T-helper 1 cell treated with Interleukin-12 subunit alpha and Interleukin-12 subunit beta and Interleukin-4 antibody, amounts not matched to agents 30 μg/mL and 1 μg/mL, for 36 hours (primary cell): ENCODE results near the gene PTGIR.

Source experiments
- H3K27ac Mint-ChIP-seq: one replicate; pipeline ENCODE4 v1.8.0; 2021; ENCODE audit warnings: mild to moderate bottlenecking, mixed read lengths
- H3K27me3 Mint-ChIP-seq: one replicate; pipeline ENCODE4 v1.8.0; 2021; ENCODE audit warnings: low read depth, mixed read lengths
- H3K36me3 Mint-ChIP-seq: one replicate; pipeline ENCODE4 v1.8.0; 2021; ENCODE audit warnings: low read depth, mixed read lengths
- H3K4me1 Mint-ChIP-seq: one replicate; pipeline ENCODE4 v1.8.0; 2021; ENCODE audit warnings: low read depth, mixed read lengths
- H3K4me3 Mint-ChIP-seq: one replicate; pipeline ENCODE4 v1.8.0; 2021; ENCODE audit warnings: mild to moderate bottlenecking, moderate library complexity, mixed read lengths
- H3K9me3 Mint-ChIP-seq: one replicate; pipeline ENCODE4 v1.8.0; 2021; ENCODE audit warnings: mixed read lengths

PTGIR gene

DNA sequence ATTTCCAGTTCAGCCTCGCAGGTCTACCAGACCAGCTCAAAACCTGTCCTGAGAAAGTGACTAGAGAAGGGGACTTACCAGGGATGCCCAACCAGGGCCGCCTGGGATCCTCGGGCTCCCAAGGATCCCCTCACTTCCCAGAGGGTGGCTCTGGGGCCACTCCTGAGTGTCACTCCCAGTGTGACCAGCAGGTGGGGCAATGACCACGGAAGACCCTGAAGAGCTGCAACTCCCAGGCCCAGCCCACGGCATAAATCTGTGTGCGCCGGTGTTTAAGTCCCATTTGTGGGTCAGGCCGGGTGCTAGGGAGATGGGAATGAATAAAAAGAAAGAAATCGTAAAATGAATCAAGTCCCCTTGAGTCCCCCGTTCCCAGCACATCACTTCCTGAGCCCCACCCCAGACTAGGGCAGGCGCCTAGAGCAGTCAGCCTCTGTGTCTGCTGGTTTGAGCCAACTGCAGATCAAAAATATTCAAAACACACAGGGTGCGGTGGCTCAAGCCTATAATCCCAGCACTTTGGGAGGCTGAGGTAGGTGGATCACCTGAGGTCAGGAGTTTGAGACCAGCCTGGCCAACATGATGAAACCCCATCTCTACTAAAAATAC, 10.7 kb downstream of the PTGIR start:
- H3K27ac Mint-ChIP-seq, result peak overlapping the region; percentile 78
- peaks cover 56% of the 10 kb centered on the region for H3K4me1 Mint-ChIP-seq
- H3K9me3 Mint-ChIP-seq, result no peaks in the 10 kb centered on the region
- no peaks in the 10 kb centered on the region for H3K27me3 Mint-ChIP-seq
- H3K4me3 Mint-ChIP-seq, result peak overlapping the region; percentile 45
- H3K36me3 Mint-ChIP-seq, result peaks cover 26% of the 10 kb centered on the region

DNA sequence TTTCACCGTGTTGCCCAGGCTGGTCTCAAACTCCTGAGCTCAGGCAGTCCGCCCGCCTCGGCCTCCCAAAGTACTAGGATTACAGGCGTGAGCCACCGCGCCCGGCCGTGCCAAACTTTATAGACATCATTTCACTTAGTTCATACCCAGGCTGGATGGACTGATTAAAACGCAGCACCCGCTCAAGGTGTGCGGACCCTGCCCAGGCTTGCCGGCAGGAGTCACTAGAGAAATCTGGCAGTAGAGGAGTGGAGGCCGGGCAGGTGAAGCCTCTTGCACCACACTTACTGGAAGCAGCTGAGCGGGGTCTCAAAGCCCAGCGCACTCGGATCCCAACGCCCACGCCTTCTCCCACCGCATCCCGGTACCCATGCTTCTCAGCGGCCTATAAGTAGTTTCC, 11.4 kb downstream of the PTGIR start:
- Mint-ChIP-seq H3K36me3 (peaks cover 32% of the 10 kb centered on the region), H3K27ac (peak overlapping the region; percentile 41), H3K4me1 (peaks cover 53% of the 10 kb centered on the region), H3K9me3 (no peaks in the 10 kb centered on the region), H3K27me3 (no peaks in the 10 kb centered on the region), H3K4me3 (no peak overlapping the region)

DNA sequence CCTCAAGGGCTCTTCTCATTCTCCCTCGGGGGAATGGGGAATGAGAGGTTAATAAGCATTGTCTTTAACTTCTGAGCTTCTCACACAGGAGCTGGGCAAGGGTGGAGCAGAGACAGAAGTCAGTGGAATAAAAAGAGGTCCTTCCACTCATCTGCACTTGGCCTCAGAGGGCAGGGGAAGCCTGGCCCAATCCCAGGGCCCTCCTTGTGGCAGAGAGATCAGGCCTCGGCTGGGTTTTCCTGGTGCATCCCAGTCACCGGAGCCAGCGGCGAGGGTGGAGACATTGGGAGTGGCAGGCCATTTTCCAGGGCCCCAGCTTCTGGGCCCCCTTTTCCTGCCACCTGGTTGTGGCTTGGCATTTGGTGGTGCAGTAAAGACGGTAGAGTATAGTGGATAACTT, 13.1 kb downstream of the PTGIR start:
- Mint-ChIP-seq H3K4me3 (peak overlapping the region; percentile 74), H3K36me3 (peaks cover 46% of the 10 kb centered on the region), H3K9me3 (no peaks in the 10 kb centered on the region), H3K27ac (peak overlapping the region; percentile 94), H3K27me3 (no peaks in the 10 kb centered on the region), H3K4me1 (peaks cover 51% of the 10 kb centered on the region)

DNA sequence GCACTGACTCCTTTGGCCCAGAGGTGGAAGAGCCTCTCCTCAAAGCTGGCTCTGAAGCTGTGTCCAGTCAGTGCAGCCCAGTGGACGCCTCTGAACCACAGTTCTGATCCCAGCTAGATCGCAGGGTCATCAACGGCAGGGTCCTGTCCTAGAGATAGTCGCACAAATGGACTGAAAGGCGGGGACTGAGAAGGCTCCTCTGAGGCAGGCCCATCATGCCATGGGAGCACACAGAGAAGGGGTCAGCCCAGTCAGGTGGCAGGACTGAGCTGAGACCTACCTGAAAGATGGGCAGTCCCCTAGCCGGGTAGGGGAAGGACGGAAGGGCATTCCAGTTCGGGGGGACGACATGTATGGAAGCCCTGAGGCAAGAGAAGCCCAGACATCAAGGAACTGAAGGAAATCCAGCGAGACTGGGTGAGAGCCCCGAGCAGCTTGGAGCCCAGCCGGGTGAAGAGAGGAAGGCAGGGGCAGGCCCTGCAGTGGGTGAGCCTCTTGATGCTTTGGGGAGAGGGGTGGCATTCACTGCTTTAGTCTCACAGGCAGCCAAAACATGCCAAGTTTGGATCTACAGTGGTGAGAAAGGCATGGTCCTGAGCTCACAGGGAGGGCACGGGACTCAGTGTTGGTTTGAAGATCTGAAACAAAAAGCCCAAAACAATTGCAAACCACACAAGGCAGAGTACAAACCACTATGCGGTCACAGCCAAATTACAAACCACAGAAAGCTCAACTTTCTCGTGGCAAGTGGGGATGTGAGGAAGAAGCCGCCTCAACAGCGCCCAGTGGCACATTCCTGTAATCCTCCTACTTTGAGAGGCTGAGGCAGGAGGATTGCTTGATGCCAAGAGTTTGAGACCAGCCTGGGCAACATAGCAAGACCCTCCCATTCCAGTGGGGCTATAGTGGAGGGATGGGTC, 13.8 kb downstream of the PTGIR start:
- no peaks in the 10 kb centered on the region for H3K27me3 Mint-ChIP-seq
- peaks cover 48% of the 10 kb centered on the region for H3K36me3 Mint-ChIP-seq
- H3K27ac Mint-ChIP-seq, result peak overlapping the region; percentile 94
- peaks cover 50% of the 10 kb centered on the region for H3K4me1 Mint-ChIP-seq
- no peaks in the 10 kb centered on the region for H3K9me3 Mint-ChIP-seq
- H3K4me3 Mint-ChIP-seq, result peak overlapping the region; percentile 74

DNA sequence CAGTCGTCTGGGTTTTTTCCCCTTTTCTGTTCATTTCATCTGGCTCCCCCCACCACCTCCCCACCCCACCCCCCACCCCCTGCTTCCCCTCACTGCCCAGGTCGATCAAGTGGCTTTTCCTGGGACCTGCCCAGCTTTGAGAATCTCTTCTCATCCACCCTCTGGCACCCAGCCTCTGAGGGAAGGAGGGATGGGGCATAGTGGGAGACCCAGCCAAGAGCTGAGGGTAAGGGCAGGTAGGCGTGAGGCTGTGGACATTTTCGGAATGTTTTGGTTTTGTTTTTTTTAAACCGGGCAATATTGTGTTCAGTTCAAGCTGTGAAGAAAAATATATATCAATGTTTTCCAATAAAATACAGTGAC, 14.5 kb downstream of the PTGIR start:
- H3K27me3 Mint-ChIP-seq, result no peaks in the 10 kb centered on the region
- H3K9me3 Mint-ChIP-seq, result no peaks in the 10 kb centered on the region
- H3K36me3 Mint-ChIP-seq, result peaks cover 52% of the 10 kb centered on the region
- H3K4me1 Mint-ChIP-seq, result peaks cover 46% of the 10 kb centered on the region
- peak overlapping the region; percentile 94 for H3K27ac Mint-ChIP-seq
- H3K4me3 Mint-ChIP-seq, result peak overlapping the region; percentile 74

DNA sequence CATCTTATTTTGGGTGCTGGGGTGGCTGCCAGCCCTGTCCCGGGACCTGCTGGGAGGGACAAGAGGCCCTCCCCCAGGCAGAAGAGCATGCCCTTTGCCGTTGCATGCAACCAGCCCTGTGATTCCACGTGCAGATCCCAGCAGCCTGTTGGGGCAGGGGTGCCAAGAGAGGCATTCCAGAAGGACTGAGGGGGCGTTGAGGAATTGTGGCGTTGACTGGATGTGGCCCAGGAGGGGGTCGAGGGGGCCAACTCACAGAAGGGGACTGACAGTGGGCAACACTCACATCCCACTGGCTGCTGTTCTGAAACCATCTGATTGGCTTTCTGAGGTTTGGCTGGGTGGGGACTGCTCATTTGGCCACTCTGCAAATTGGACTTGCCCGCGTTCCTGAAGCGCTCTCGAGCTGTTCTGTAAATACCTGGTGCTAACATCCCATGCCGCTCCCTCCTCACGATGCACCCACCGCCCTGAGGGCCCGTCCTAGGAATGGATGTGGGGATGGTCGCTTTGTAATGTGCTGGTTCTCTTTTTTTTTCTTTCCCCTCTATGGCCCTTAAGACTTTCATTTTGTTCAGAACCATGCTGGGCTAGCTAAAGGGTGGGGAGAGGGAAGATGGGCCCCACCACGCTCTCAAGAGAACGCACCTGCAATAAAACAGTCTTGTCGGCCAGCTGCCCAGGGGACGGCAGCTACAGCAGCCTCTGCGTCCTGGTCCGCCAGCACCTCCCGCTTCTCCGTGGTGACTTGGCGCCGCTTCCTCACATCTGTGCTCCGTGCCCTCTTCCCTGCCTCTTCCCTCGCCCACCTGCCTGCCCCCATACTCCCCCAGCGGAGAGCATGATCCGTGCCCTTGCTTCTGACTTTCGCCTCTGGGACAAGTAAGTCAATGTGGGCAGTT, 15.1 kb downstream of the PTGIR start:
- H3K4me1 Mint-ChIP-seq, result peaks cover 46% of the 10 kb centered on the region
- H3K36me3 Mint-ChIP-seq, result peaks cover 52% of the 10 kb centered on the region
- no peaks in the 10 kb centered on the region for H3K27me3 Mint-ChIP-seq
- H3K4me3 Mint-ChIP-seq, result no peak overlapping the region
- no peak overlapping the region for H3K27ac Mint-ChIP-seq
- no peaks in the 10 kb centered on the region for H3K9me3 Mint-ChIP-seq

DNA sequence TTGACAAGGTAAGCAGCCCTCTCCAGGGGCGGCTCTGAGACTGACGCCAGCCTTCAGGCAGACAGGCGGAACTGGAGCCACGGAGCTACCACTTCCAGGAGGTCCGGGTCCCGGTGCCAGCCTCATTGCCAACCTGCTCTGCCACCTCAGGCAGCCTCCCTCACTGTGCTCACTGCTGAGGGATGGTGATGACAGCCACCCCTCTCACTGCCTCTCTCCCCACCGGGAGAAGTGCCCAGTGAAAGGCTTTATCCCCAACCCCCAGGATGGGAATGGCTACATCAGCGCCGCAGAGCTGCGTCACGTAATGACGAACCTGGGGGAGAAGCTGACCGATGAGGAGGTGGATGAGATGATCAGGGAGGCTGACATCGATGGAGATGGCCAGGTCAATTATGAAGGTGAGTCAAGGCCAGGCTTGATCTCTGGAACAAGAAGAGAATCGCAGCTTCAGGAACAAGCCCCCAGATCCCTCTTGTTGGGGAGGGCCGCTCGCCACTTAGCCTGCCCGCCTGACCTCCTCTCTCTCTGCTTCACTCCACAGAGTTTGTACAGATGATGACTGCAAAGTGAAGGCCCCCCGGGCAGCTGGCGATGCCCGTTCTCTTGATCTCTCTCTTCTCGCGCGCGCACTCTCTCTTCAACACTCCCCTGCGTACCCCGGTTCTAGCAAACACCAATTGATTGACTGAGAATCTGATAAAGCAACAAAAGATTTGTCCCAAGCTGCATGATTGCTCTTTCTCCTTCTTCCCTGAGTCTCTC, 16.1 kb downstream of the PTGIR start:
- Mint-ChIP-seq H3K27me3 (no peaks in the 10 kb centered on the region), H3K27ac (no peak overlapping the region), H3K9me3 (no peaks in the 10 kb centered on the region), H3K4me1 (peaks cover 43% of the 10 kb centered on the region), H3K36me3 (peaks cover 50% of the 10 kb centered on the region), H3K4me3 (no peak overlapping the region)

DNA sequence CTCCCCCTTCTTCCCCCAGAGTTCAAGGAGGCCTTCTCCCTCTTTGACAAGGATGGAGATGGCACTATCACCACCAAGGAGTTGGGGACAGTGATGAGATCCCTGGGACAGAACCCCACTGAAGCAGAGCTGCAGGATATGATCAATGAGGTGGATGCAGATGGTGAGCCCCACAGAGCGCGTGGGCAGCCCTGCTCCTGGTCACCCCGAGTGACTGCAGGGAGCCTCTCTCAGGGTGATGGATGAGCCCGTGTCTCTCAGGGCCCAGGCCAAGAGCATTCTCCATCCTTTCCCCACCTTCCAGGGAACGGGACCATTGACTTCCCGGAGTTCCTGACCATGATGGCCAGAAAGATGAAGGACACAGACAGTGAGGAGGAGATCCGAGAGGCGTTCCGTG, 16.7 kb downstream of the PTGIR start:
- Mint-ChIP-seq H3K9me3 (no peaks in the 10 kb centered on the region), H3K4me1 (peaks cover 48% of the 10 kb centered on the region), H3K4me3 (no peak overlapping the region), H3K27ac (no peak overlapping the region), H3K27me3 (no peaks in the 10 kb centered on the region), H3K36me3 (peaks cover 54% of the 10 kb centered on the region)

DNA sequence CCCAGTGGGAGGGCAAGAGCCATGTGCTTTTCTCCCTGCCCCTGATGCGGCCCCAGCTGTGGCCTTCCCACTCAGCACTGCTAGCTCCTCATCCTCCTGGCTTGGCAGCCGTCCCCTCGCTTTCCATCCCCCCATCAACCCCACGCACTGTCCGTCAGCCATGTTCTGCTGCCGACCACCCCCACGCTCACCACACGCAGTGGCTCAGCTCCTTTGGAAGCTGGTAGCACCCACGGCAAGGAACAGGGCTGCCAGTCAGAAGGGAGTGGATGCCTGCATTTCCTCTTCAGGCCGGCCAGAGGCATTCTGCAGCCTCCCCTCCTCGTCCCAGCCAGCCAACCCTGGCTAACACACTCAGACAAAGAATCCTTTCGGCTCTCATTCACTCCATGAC, 17.4 kb downstream of the PTGIR start:
- no peak overlapping the region for H3K27ac Mint-ChIP-seq
- H3K4me1 Mint-ChIP-seq, result peaks cover 50% of the 10 kb centered on the region
- H3K27me3 Mint-ChIP-seq, result no peaks in the 10 kb centered on the region
- no peak overlapping the region for H3K4me3 Mint-ChIP-seq
- peaks cover 59% of the 10 kb centered on the region for H3K36me3 Mint-ChIP-seq
- H3K9me3 Mint-ChIP-seq, result no peaks in the 10 kb centered on the region

DNA sequence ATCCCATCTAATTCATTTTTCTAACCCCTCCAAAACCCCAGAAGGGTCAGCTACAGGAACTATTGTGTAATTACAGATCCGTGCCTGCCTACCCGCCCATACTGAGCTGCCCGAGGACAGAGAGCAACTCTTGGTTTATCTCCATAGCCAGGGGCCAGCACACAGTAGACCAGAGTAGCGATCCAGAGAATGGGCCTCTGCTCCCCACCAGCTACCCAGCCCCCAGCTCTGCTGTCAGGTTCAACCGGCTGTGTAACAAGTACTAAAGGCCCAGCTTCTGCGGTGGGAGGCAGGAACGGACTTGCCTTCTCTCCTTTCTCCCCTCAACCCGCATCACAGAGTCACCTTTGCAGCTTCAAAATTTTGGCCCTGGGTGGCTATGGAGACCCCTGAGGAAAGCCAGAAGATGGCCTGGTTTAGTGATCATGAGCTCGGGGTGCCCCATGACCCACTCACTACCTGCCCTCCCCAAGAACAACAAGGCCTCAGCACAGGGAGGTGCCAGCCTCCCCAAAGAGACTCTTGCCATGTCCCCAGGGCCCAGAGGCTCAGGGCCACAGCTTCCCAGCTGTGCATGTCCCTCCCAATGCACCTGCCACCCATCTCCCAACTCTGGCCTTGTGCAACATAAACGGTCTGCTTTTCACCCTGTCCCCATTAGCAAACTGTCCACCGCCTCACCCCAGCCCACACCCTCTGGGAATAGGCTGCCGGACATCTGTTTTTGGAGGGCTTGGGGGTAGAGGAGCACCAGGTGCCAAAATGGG, 18.0 kb downstream of the PTGIR start:
- H3K4me3 Mint-ChIP-seq, result no peak overlapping the region
- H3K9me3 Mint-ChIP-seq, result no peaks in the 10 kb centered on the region
- no peak overlapping the region for H3K27ac Mint-ChIP-seq
- peaks cover 64% of the 10 kb centered on the region for H3K36me3 Mint-ChIP-seq
- H3K4me1 Mint-ChIP-seq, result peaks cover 49% of the 10 kb centered on the region
- H3K27me3 Mint-ChIP-seq, result no peaks in the 10 kb centered on the region

DNA sequence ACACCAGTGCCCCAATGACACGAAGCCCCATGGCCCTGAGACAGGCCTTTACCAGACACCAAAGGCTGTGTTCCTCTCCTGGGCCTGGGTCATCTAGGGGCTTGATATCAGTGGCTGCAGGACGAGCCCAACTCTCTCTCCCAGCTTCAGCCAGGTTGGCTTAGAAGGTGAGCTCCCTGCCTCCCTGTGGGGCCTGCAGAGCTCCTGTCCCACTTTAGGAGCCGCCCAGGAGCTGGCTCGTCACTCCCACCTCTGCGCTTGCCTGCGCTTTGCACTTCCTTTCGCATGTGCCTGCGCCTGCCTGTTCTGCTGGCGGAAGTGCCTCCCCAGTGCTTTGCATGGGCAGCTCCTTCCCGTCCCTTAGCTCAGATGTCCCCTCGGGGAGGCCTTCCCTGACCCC, 18.9 kb downstream of the PTGIR start:
- peaks cover 59% of the 10 kb centered on the region for H3K36me3 Mint-ChIP-seq
- H3K4me3 Mint-ChIP-seq, result no peak overlapping the region
- H3K4me1 Mint-ChIP-seq, result peaks cover 40% of the 10 kb centered on the region
- H3K27ac Mint-ChIP-seq, result no peak overlapping the region
- no peaks in the 10 kb centered on the region for H3K27me3 Mint-ChIP-seq
- H3K9me3 Mint-ChIP-seq, result no peaks in the 10 kb centered on the region

DNA sequence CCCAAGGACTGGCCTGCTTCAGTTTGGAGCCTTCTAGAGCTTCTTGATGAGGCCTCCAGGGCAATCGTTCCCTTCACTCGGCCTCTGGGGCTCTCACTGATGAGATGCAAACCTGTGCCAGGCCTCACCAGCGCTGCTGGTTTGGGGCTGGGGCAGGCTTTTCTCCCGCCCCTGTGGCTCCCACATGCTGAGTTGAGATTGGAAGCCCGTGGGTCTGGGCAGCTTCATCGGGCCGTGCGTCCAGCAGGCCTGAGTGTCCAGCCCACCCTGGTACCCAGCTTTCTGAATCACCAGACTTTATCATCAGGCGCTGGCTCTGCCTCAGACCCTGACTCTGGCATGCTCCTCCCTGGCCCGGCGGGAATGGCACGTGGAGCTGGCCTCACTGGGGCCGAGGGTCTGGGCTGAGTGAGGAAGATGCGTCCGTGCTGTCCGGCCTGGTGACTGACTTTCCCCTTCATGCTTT, 19.5 kb downstream of the PTGIR start:
- Mint-ChIP-seq H3K9me3 (no peaks in the 10 kb centered on the region), H3K27ac (no peak overlapping the region), H3K4me3 (no peak overlapping the region), H3K4me1 (peaks cover 34% of the 10 kb centered on the region), H3K36me3 (peaks cover 53% of the 10 kb centered on the region), H3K27me3 (no peaks in the 10 kb centered on the region)

DNA sequence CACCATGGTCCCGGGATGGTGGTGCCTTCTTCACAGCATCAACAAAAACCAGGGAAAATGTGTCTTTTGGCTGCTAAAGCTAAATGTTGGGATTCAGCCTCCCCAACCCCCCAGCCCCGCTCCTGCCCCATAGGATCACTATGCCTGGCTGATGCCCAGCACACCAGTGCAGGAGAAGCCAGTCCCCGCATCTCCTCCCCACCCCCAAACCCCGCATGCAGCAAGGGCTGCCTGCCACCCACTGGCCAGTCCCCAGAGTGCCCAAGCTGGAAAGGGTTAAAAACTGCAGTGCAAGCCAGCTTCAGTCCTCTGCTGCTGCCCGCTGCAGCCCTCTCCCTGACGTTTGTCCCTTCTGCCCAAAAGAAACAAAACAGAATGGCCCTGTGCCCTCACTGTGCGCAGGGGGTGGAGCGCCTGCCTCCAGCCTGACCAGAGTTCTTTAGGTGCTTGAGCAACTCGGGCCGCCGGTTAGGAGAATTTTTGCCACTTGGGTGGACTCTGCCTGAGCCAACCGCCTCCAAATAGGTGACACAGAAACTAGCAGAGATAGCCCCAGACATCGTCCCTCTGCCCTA, 20.0 kb downstream of the PTGIR start:
- no peak overlapping the region for H3K4me3 Mint-ChIP-seq
- H3K27me3 Mint-ChIP-seq, result no peaks in the 10 kb centered on the region
- H3K9me3 Mint-ChIP-seq, result peaks cover 3% of the 10 kb centered on the region
- H3K4me1 Mint-ChIP-seq, result peaks cover 38% of the 10 kb centered on the region
- H3K27ac Mint-ChIP-seq, result no peak overlapping the region
- peaks cover 51% of the 10 kb centered on the region for H3K36me3 Mint-ChIP-seq
